SK-N-MC (cell line): ENCODE data around the gene MAPRE3.

Experiments used
- EZH2 ChIP-seq: fragments of 200-600 bp; sonication (generic); IDR thresholded peaks from one replicate; pipeline ENCODE4 v1.6.1; 2017; ENCODE audit warnings: antibody characterized with exemption
- POLR2AphosphoS5 ChIP-seq: IDR thresholded peaks from 2 replicates; pipeline ENCODE4 v1.6.1; 2012; ENCODE audit warnings: mild to moderate bottlenecking, low read depth, low read length, borderline replicate concordance

GRCh38 chr2:26933431-26934334, 36.8 kb upstream of the MAPRE3 start:
- TF ChIP-seq EZH2 (no peak), POLR2AphosphoS5 (no peak)
